K562 (cell line): ENCODE data around the gene IL17REL. TPM values are rescaled to one million over a fixed set of nuclear protein-coding genes. Genes with fewer than 3 reads are reported as not detected.

Experiments used
- ADNP ChIP-seq: fragments of 200-800 bp; sonication (Bioruptor generic); IDR thresholded peaks from 2 replicates; pipeline ENCODE4 v1.6.1; 2016; ENCODE audit warnings: missing genetic modification characterization, missing compliant biosample characterization
- C11orf30 ChIP-seq: fragments of 450-650 bp; IDR thresholded peaks from 2 replicates; pipeline ENCODE4 v1.6.1; 2016; ENCODE audit warnings: low read depth, mild to moderate bottlenecking
- CAMTA2 ChIP-seq: fragments of 250-450 bp; sonication (Bioruptor Pico); conservative IDR thresholded peaks from 2 replicates; pipeline ENCODE4 v1.5.1; 2022
- CBX8 ChIP-seq: fragments of 200-600 bp; sonication (generic); IDR thresholded peaks from 2 replicates; pipeline ENCODE4 v1.6.1; 2012; ENCODE audit warnings: borderline replicate concordance, mixed run types, low read depth, mild to moderate bottlenecking, moderate library complexity, mixed read lengths, low read length, control low read depth, inconsistent platforms; ENCODE audit not compliant: poor library complexity, severe bottlenecking; ENCODE audit errors: extremely low read depth
- GABPA ChIP-seq: fragments of 200-800 bp; sonication (Bioruptor generic); conservative IDR thresholded peaks from 2 replicates; pipeline ENCODE4 v1.6.1; 2016; ENCODE audit warnings: low read depth, missing genetic modification characterization, missing compliant biosample characterization
- JUN ChIP-seq, 2 experiments: sonication (generic) in 1 of 2; formaldehyde crosslinking in 1 of 2; IDR thresholded peaks; 2 replicates each; pipeline versions ENCODE4 v1.6.1 to v1.8.0; 2012 to 2022; ENCODE audit warnings: borderline replicate concordance in 2 of 2, mild to moderate bottlenecking in 2 of 2, improper control_type of control experiment in 1 of 2, low read depth in 1 of 2, low read length in 1 of 2, missing genetic modification reagents in 1 of 2
- NCOA6 ChIP-seq: fragments of 450-650 bp; IDR thresholded peaks from 2 replicates; pipeline ENCODE4 v1.6.1; 2017; ENCODE audit warnings: mild to moderate bottlenecking
- NRF1 ChIP-seq, 2 experiments: fragments of 450-650 bp; IDR thresholded peaks in 1 of 2; conservative IDR thresholded peaks in 1 of 2; 2 replicates each; pipeline ENCODE4 v1.6.1; 2014; ENCODE audit warnings: mild to moderate bottlenecking in 2 of 2
- RBM15 ChIP-seq: fragments of 200-400 bp; formaldehyde crosslinking; IDR thresholded peaks from 2 replicates; pipeline ENCODE4 v1.6.1; 2018; ENCODE audit warnings: mild to moderate bottlenecking, low read length, moderate library complexity; ENCODE audit not compliant: insufficient read depth
- RBM34 ChIP-seq: fragments of 200-400 bp; formaldehyde crosslinking; IDR thresholded peaks from 2 replicates; pipeline ENCODE4 v1.6.1; 2018; ENCODE audit warnings: low read length, borderline replicate concordance; ENCODE audit not compliant: insufficient read depth
- STAT5A ChIP-seq: IDR thresholded peaks from 2 replicates; pipeline ENCODE4 v1.6.1; 2012; ENCODE audit warnings: low read length, inconsistent platforms, borderline replicate concordance
- TCFL5 ChIP-seq: fragments of 250-450 bp; sonication (Bioruptor Pico); conservative IDR thresholded peaks from 2 replicates; pipeline ENCODE4 v1.6.1; 2021; ENCODE audit warnings: mild to moderate bottlenecking, moderate library complexity, matching md5 sums
- ZBTB9 ChIP-seq: fragments of 450-650 bp; formaldehyde crosslinking; IDR thresholded peaks from 2 replicates; pipeline ENCODE4 v1.4.0; 2020; ENCODE audit warnings: mild to moderate bottlenecking, moderate library complexity
- ZNF217 ChIP-seq: sonication (generic); formaldehyde crosslinking; IDR thresholded peaks from 2 replicates; pipeline ENCODE4 v1.8.0; 2022; ENCODE audit warnings: mild to moderate bottlenecking, missing genetic modification reagents
- ZNF436 ChIP-seq: fragments of 250-450, 450-650 bp; sonication (Bioruptor Pico); formaldehyde crosslinking; IDR thresholded peaks from 2 replicates; pipeline ENCODE4 v1.7.0; 2020; ENCODE audit warnings: mild to moderate bottlenecking
- polyA plus RNA-seq, 8 experiments: library from polyadenylated mRNA; depleted of rRNA in 4 of 8; stranded (reverse) in 5 of 8; unstranded in 3 of 8; fragments of >200 nt; fragmentation: Nextera tagmentation in 2 of 8; fragmentation: Illumina TruSeq in 1 of 8; extraction: Ambion mirVana in 2 of 8; extraction: Trizol in 1 of 8; gene quantifications; 2 replicates each; pipeline versions ENCODE4 v1.2.1 to v1.2.3, GENCODE V29; 2011 to 2014; ENCODE audit warnings: inconsistent platforms in 1 of 8, missing spikeins in 1 of 8
- total RNA-seq, 7 experiments: library from RNA; depleted of rRNA in 6 of 7; stranded (reverse); fragments of >200 nt in 6 of 7; fragmentation: Illumina TruSeq in 2 of 7; extraction: Trizol in 2 of 7; gene quantifications; 2 replicates each; pipeline versions ENCODE4 v1.2.1 to v1.2.3, GENCODE V29; 2011 to 2021; ENCODE audit warnings: low replicate concordance in 1 of 7
- TF ChIP-seq, protein P1 (sequence below): fragments of 250-450 bp; sonication (Bioruptor Pico); IDR thresholded peaks from 2 replicates; pipeline ENCODE4 v1.5.0; 2022; ENCODE audit warnings: mild to moderate bottlenecking
- TF ChIP-seq, protein P2 (sequence below): fragments of 150-350 bp; conservative IDR thresholded peaks from 2 replicates; pipeline ENCODE4 v1.6.1; 2014; ENCODE audit warnings: low read length
- TF ChIP-seq, protein P3 (sequence below): fragments of 450-650 bp; IDR thresholded peaks from 2 replicates; pipeline ENCODE4 v1.6.1; 2016; ENCODE audit warnings: borderline replicate concordance

The IL17REL gene
- total and polyA plus RNA-seq, 9 of the 15 experiments (the other 6 are each of a cell fraction or from before 2014, with no cell fraction given): 0.05 to 0.42 (median 0.11) TPM; not detected in 4

- peak; percentile 94 to 95 for TF ChIP-seq NRF1 (conservative IDR thresholded peaks at IDR 0.05 in 1 of 2, IDR thresholded peaks at IDR 0.05 in 1 of 2)
- TF ChIP-seq CAMTA2: no peak
- TF ChIP-seq ZNF436: no peak
- no peak for TF ChIP-seq CBX8
- TF ChIP-seq, protein P1, sequence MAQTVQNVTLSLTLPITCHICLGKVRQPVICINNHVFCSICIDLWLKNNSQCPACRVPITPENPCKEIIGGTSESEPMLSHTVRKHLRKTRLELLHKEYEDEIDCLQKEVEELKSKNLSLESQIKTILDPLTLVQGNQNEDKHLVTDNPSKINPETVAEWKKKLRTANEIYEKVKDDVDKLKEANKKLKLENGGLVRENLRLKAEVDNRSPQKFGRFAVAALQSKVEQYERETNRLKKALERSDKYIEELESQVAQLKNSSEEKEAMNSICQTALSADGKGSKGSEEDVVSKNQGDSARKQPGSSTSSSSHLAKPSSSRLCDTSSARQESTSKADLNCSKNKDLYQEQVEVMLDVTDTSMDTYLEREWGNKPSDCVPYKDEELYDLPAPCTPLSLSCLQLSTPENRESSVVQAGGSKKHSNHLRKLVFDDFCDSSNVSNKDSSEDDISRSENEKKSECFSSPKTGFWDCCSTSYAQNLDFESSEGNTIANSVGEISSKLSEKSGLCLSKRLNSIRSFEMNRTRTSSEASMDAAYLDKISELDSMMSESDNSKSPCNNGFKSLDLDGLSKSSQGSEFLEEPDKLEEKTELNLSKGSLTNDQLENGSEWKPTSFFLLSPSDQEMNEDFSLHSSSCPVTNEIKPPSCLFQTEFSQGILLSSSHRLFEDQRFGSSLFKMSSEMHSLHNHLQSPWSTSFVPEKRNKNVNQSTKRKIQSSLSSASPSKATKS (CRISPR knock-in tag): no peak
- TF ChIP-seq GABPA (tag): peak; percentile 88
- TF ChIP-seq ZBTB9 (CRISPR knock-in tag): no peak
- no peak for TF ChIP-seq JUN (IDR thresholded peaks at IDR 0.05; ENCODE audit: borderline replicate concordance, low read depth, low read length)
- no peak for TF ChIP-seq JUN (CRISPR knock-in tag; IDR thresholded peaks at IDR 0.05; ENCODE audit: borderline replicate concordance)
- TF ChIP-seq TCFL5: no peak
- TF ChIP-seq, protein P2, sequence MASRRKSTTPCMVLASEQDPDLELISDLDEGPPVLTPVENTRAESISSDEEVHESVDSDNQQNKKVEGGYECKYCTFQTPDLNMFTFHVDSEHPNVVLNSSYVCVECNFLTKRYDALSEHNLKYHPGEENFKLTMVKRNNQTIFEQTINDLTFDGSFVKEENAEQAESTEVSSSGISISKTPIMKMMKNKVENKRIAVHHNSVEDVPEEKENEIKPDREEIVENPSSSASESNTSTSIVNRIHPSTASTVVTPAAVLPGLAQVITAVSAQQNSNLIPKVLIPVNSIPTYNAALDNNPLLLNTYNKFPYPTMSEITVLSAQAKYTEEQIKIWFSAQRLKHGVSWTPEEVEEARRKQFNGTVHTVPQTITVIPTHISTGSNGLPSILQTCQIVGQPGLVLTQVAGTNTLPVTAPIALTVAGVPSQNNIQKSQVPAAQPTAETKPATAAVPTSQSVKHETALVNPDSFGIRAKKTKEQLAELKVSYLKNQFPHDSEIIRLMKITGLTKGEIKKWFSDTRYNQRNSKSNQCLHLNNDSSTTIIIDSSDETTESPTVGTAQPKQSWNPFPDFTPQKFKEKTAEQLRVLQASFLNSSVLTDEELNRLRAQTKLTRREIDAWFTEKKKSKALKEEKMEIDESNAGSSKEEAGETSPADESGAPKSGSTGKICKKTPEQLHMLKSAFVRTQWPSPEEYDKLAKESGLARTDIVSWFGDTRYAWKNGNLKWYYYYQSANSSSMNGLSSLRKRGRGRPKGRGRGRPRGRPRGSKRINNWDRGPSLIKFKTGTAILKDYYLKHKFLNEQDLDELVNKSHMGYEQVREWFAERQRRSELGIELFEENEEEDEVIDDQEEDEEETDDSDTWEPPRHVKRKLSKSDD: no peak
- TF ChIP-seq ZNF217: no peak
- TF ChIP-seq RBM15: no peak
- no peak for TF ChIP-seq ADNP (tag)
- TF ChIP-seq RBM34: no peak
- TF ChIP-seq, protein P3, sequence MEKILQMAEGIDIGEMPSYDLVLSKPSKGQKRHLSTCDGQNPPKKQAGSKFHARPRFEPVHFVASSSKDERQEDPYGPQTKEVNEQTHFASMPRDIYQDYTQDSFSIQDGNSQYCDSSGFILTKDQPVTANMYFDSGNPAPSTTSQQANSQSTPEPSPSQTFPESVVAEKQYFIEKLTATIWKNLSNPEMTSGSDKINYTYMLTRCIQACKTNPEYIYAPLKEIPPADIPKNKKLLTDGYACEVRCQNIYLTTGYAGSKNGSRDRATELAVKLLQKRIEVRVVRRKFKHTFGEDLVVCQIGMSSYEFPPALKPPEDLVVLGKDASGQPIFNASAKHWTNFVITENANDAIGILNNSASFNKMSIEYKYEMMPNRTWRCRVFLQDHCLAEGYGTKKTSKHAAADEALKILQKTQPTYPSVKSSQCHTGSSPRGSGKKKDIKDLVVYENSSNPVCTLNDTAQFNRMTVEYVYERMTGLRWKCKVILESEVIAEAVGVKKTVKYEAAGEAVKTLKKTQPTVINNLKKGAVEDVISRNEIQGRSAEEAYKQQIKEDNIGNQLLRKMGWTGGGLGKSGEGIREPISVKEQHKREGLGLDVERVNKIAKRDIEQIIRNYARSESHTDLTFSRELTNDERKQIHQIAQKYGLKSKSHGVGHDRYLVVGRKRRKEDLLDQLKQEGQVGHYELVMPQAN: no peak
- no peak for TF ChIP-seq C11orf30
- no peak for TF ChIP-seq NCOA6
- no peak for TF ChIP-seq STAT5A
Observed at GRCh38 chr22:49960159-49961004, 52.2 kb downstream of the IL17REL start, which contains the start of gene PIM3 (continued).
